Smooth muscle cell of the pulmonary artery (primary cell): ENCODE results near the gene FADS3. TPM values are rescaled to one million over a fixed set of nuclear protein-coding genes. Genes with fewer than 3 reads are reported as not detected.

ENCODE experiments used
- total RNA-seq: library from RNA; depleted of rRNA; stranded (reverse); fragments of >200 nt; gene quantifications from 2 replicates; pipeline ENCODE4 v1.2.3, GENCODE V29; 2014

The FADS3 gene, protein sequence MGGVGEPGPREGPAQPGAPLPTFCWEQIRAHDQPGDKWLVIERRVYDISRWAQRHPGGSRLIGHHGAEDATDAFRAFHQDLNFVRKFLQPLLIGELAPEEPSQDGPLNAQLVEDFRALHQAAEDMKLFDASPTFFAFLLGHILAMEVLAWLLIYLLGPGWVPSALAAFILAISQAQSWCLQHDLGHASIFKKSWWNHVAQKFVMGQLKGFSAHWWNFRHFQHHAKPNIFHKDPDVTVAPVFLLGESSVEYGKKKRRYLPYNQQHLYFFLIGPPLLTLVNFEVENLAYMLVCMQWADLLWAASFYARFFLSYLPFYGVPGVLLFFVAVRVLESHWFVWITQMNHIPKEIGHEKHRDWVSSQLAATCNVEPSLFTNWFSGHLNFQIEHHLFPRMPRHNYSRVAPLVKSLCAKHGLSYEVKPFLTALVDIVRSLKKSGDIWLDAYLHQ
- total RNA-seq: 145 and 198 TPM in 2 replicates

GRCh38 chr11:61891331-61892084 lies at the start of gene FADS3:
Gene FADS3 (minus strand): TSS chr11:61891545. CDS start chr11:61891381, 164 bp downstream.

DNA sequence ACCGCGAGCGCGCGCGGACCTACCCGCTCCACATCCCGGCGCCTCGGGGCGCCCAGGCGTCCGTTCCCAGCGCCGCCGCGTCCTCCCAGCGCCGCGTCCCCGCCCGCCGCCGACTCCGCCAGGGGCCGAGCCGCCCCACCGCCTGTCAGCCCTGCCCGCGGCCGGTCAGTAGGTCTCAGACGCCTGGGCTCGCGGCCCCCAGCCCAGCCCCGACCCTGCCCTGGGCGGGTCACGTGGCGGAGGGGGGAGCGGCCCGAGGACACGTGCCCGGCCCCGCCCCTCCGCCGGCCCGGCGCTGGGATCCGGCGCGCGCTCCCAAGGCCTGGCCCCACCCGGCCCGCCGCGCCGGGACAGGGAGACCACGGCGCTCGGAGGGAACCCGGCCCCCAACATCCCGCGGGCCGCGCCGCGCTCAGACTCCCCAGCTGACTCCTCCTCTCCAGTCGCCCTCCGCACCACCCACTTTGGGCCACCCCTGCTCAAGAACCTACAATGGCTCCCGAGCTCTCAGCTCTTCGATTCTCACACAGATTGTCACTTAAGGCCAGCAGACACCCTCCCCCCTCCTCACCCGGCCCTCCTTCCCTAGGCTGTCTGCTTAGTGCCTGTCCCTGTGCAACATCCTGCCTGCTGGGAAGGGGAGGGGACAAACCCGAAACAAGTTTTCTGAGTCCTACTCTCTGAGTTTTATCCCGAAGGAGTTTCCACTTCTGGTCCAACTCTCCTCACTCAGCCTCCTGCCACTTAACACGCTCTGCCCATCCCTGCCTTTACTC lies 26.2 kb upstream of the FADS3 start, which contains the start of gene RAB3IL1:
Gene RAB3IL1, minus strand, starts transcription at position 233 of the 776 bp plus-strand sequence. Its CDS starts 199 bp downstream, at position 34.

GRCh38 chr11:61827571-61828378 lies 63.6 kb downstream of the FADS3 start, which contains the start of gene FADS2:
Gene FADS2 (plus strand): TSS chr11:61828300. CDS start chr11:61828391, 91 bp downstream.

Other genes with a start within 250 kb of the FADS3 start
- gene DAGLA, start 211.2 kb downstream of the FADS3 start, total RNA-seq: 3.8 and 4.4 TPM in 2 replicates
- 0.92 and 1.0 TPM in 2 replicates for gene MYRF, start 138.9 kb downstream of the FADS3 start, total RNA-seq
- 67.2 and 82.0 TPM in 2 replicates for gene TMEM258, start 98.9 kb downstream of the FADS3 start, total RNA-seq
- 9.7 and 10.0 TPM in 2 replicates for gene FEN1, start 98.6 kb downstream of the FADS3 start, total RNA-seq
- gene FADS1, start 74.5 kb downstream of the FADS3 start, total RNA-seq: 78.1 and 128 TPM in 2 replicates
- gene FADS2, start 63.2 kb downstream of the FADS3 start, total RNA-seq: 215 and 339 TPM in 2 replicates
- gene RAB3IL1, start 26.0 kb upstream of the FADS3 start, total RNA-seq: 11.0 and 11.8 TPM in 2 replicates
- 3.1 and 5.0 TPM in 2 replicates for gene BEST1, start 58.8 kb upstream of the FADS3 start, total RNA-seq
- 3,334 and 6,320 TPM in 2 replicates for gene FTH1, start 76.1 kb upstream of the FADS3 start, total RNA-seq
- 13.3 and 19.2 TPM in 2 replicates for gene INCENP, start 232.5 kb upstream of the FADS3 start, total RNA-seq